ENCODE data around the gene FRMPD1. TPM values are rescaled to one million over a fixed set of nuclear protein-coding genes. Genes with fewer than 3 reads are reported as not detected.

FRMPD1 gene
- total and polyA plus RNA-seq, 8 donors: 0.03 to 0.31 (median 0.18) TPM; not detected in 2

DNA sequence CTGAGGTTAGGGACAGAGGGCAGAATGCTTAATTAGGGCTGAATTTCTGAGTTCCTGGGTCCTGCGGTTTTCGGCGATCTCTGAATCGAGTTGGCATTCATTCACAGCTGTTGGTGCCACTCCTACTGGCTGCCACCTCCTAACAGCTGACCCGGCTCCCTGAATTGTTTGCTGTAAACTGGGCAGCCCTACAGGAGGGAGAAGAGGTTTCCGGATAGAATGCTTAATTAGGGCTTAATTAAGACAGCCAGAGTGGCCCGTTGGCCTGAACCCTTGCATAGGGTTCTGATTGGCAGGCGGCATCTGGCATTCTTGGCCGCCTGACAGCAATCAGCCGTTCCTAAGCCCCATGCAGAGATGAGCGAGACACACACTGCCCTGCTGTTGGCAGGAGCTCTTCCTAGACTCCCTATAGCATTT, 25.7 kb downstream of the FRMPD1 start:
- no peak overlapping the region for H3K27ac ChIP-seq
- ATAC-seq (no peak), DNase-seq (no peak)
- no peak overlapping the region for H3K4me3 ChIP-seq
- H3K4me1 ChIP-seq: no peaks in the 10 kb centered on the region
- H3K9me3 ChIP-seq: no peaks in the 10 kb centered on the region
- TF ChIP-seq CTCF (IDR thresholded peaks at IDR 0.05): no peak
- intact Hi-C loops (cut with DNase I): no loop called here
- H3K27me3 ChIP-seq: peaks cover 0 to 18% of the 10 kb centered on the region in 2 donors
- H3K36me3 ChIP-seq: no peaks in the 10 kb centered on the region

GRCh38 chr9:37677435-37677834, 26.7 kb downstream of the FRMPD1 start:
- no peak for TF ChIP-seq CTCF (IDR thresholded peaks at IDR 0.05)
- H3K27ac ChIP-seq: no peak overlapping the region
- H3K4me1 ChIP-seq: no peaks in the 10 kb centered on the region
- H3K36me3 ChIP-seq: no peaks in the 10 kb centered on the region
- DNase-seq (no peak), ATAC-seq (no peak)
- peaks cover 0 to 19% of the 10 kb centered on the region in 2 donors for H3K27me3 ChIP-seq
- no peak overlapping the region for H3K4me3 ChIP-seq
- no peaks in the 10 kb centered on the region for H3K9me3 ChIP-seq
- intact Hi-C loops (cut with DNase I): no loop called here

DNA sequence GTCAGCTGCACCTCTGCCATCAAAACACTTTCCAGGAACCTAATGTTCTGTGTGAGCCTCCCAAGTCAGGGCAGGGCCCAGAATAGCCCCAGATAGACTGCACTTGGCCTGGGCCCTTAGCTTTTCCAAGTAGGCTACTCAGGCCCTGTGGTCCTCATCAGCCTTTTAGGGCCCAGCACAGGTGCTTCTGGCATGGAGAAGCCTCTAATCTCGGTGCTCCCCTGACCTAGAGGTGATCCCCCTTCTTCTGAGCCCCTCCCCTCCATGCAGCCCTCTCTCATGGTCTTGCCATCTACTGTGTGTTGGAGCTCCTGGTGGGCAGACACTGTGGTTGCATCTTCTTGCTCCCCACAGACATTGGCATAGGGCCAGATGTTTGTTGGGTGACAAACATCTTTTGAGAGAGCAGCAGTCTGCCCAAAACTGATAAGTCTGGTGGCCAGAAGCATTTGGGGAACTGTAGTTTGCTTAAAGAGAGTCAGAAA, 28.1 kb downstream of the FRMPD1 start:
- intact Hi-C loops (cut with DNase I): no loop called here

DNA sequence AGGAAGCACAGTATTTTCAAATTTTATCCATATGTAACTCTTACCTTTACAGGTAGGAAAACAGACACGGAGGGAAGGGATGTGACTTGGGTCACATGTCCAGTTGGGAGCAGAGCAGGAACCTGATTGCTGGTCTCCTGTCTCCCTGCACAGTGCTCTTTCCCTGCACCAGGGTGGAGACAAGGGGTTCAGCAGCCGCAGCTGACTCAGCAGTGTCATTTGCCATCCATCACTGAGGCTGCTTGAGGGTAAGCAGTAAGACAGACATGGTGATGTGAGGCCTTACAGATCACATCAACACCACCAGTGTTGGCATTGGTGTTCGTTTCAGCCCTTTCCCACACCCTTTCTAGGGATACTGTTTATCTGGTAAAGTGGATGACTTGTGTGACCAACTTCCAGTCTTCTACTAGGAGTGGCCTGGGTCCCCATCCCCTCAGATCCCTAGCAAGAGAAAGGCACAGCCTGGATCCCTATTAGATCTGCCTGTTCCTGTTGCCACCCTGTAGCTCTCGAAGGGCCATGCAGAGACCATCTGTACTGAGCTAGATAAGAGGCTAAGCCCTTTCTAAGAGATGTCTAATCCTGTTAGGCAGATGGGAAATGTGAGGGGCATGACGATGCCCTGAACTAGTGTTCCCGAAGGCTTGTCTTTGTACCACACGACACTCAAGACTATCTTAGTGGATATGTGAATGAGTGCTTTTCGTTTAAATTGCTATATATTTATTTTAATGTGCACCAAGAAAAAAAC, 29.1 kb downstream of the FRMPD1 start:
- no peaks in the 10 kb centered on the region for H3K9me3 ChIP-seq
- peaks cover 0 to 17% of the 10 kb centered on the region in 2 donors for H3K27me3 ChIP-seq
- intact Hi-C loops (cut with DNase I): no loop called here
- TF ChIP-seq CTCF (IDR thresholded peaks at IDR 0.05): no peak
- H3K4me1 ChIP-seq: no peaks in the 10 kb centered on the region
- no peak overlapping the region for H3K4me3 ChIP-seq
- DNase-seq (no peak), ATAC-seq (no peak)
- H3K36me3 ChIP-seq: no peaks in the 10 kb centered on the region
- no peak overlapping the region for H3K27ac ChIP-seq

More for the DNA sequence above, 28.1 kb downstream of the FRMPD1 start:
- Histone ChIP-seq H3K9me3 (no peaks in the 10 kb centered on the region), H3K4me1 (no peaks in the 10 kb centered on the region), H3K4me3 (no peak overlapping the region), H3K36me3 (no peaks in the 10 kb centered on the region), H3K27me3 (peaks cover 0 to 17% of the 10 kb centered on the region in 2 donors), H3K27ac (no peak overlapping the region)
- DNase-seq: no peak
- TF ChIP-seq CTCF (IDR thresholded peaks at IDR 0.05): no peak
- ATAC-seq: no peak

GRCh38 chr9:37682951-37683350, 32.2 kb downstream of the FRMPD1 start:
- DNase-seq: no peak
- TF ChIP-seq CTCF (IDR thresholded peaks at IDR 0.05): no peak
- H3K27me3 ChIP-seq: peaks cover 6 to 25% of the 10 kb centered on the region in 2 donors
- no peaks in the 10 kb centered on the region for H3K36me3 ChIP-seq
- no peak overlapping the region for H3K4me3 ChIP-seq
- H3K9me3 ChIP-seq: no peaks in the 10 kb centered on the region
- intact Hi-C loops (cut with DNase I): no loop called here
- no peak overlapping the region for H3K27ac ChIP-seq
- H3K4me1 ChIP-seq: no peaks in the 10 kb centered on the region
- no peak for ATAC-seq
